GM12892 (cell line): Measurements from ENCODE around the gene ARID3A.

Source experiments
- POLR2A ChIP-seq: IDR thresholded peaks from 2 replicates; pipeline ENCODE4 v1.6.1; 2011; ENCODE audit warnings: low read depth, low read length, control low read depth
- POLR2AphosphoS5 ChIP-seq: IDR thresholded peaks from 2 replicates; pipeline ENCODE4 v1.6.1; 2011; ENCODE audit warnings: low read depth, low read length, control low read depth
- TAF1 ChIP-seq: IDR thresholded peaks from 2 replicates; pipeline ENCODE4 v1.6.1; 2011; ENCODE audit warnings: low read depth, mild to moderate bottlenecking, control low read depth, low read length, borderline replicate concordance

DNA sequence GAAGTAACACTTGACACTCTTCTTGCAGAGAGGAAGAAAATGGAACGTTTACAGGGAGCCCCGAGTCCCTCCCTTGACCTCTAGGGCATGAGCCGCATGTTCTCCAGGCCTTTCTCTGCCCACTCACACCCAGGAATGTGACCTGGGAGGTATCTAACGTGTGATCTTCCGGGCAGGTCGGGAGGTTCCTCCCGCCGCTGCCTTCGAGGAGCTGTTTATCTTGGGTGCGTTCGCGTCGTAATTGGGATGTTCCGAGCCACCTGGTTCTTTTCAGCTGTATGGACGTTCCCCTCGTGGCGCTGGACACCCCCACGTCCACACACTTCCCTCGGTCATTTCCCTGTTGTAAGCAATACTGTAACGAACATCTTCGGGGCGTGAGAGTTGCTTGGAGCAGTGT is 13.6 kb downstream of the ARID3A start:
- no peak for TF ChIP-seq POLR2A
- no peak for TF ChIP-seq POLR2AphosphoS5
- no peak for TF ChIP-seq TAF1
